Immature natural killer cell (primary cell): ENCODE results near the gene SLC6A1. TPM values are rescaled to one million over a fixed set of nuclear protein-coding genes. Genes with fewer than 3 reads are reported as not detected.

ENCODE experiments used
- DNase-seq, 3 donors: peaks; one replicate each; pipeline ENCODE4 v3.0.0; 2022; ENCODE audit warnings: mixed read lengths in 1 of 3
- H3K27ac Mint-ChIP-seq, 6 donors: one replicate each; pipeline ENCODE4 v1.8.0; 2020; ENCODE audit warnings: mixed read lengths in 6 of 6, mild to moderate bottlenecking in 5 of 6, inconsistent platforms in 4 of 6, moderate library complexity in 3 of 6
- H3K27me3 Mint-ChIP-seq, 3 donors: one replicate each; pipeline ENCODE4 v1.8.0; 2020 to 2021; ENCODE audit warnings: low read depth in 3 of 3, mild to moderate bottlenecking in 3 of 3, mixed read lengths in 3 of 3, moderate library complexity in 3 of 3, inconsistent platforms in 1 of 3
- H3K36me3 Mint-ChIP-seq, 3 donors: one replicate each; pipeline ENCODE4 v1.8.0; 2020; ENCODE audit warnings: mixed read lengths in 3 of 3, inconsistent platforms in 2 of 3, mild to moderate bottlenecking in 2 of 3
- H3K4me1 Mint-ChIP-seq, 2 donors: one replicate each; pipeline ENCODE4 v1.8.0; 2020; ENCODE audit warnings: inconsistent platforms in 2 of 2, mild to moderate bottlenecking in 2 of 2, mixed read lengths in 2 of 2, moderate library complexity in 1 of 2
- H3K4me3 Mint-ChIP-seq, 5 donors: one replicate each; pipeline ENCODE4 v1.8.0; 2020; ENCODE audit warnings: mild to moderate bottlenecking in 5 of 5, mixed read lengths in 5 of 5, inconsistent platforms in 3 of 5, moderate library complexity in 3 of 5
- H3K9me3 Mint-ChIP-seq, 6 donors: one replicate each; pipeline ENCODE4 v1.8.0; 2020; ENCODE audit warnings: mild to moderate bottlenecking in 6 of 6, mixed read lengths in 6 of 6, inconsistent platforms in 4 of 6, moderate library complexity in 3 of 6
- polyA plus RNA-seq, 3 donors: library from polyadenylated mRNA; unstranded; fragments of 300-500 nt; fragmentation: Illumina TruSeq; gene quantifications; one replicate each; pipeline ENCODE4 v1.2.3, GENCODE V29; 2021

SLC6A1 gene
- polyA plus RNA-seq, 3 donors from 2014 or later, result not detected

- no peaks in the 10 kb centered on the region for H3K9me3 Mint-ChIP-seq
- no peak overlapping the region for H3K27ac Mint-ChIP-seq
- no peak overlapping the region for H3K4me3 Mint-ChIP-seq
- no peak for DNase-seq
- H3K36me3 Mint-ChIP-seq, result no peaks in the 10 kb centered on the region
- peaks cover 6 to 7% of the 10 kb centered on the region in 2 donors for H3K4me1 Mint-ChIP-seq
- peaks cover 9 to 20% (median 12%) of the 10 kb centered on the region in 3 donors for H3K27me3 Mint-ChIP-seq
Measured at GRCh38 chr3:10993729-10994065, 1.1 kb downstream of the SLC6A1 start.

GRCh38 chr3:10994306-10994705 lies 1.8 kb downstream of the SLC6A1 start:
- peaks cover 9 to 16% (median 12%) of the 10 kb centered on the region in 3 donors for H3K27me3 Mint-ChIP-seq
- no peaks in the 10 kb centered on the region for H3K36me3 Mint-ChIP-seq

DNA sequence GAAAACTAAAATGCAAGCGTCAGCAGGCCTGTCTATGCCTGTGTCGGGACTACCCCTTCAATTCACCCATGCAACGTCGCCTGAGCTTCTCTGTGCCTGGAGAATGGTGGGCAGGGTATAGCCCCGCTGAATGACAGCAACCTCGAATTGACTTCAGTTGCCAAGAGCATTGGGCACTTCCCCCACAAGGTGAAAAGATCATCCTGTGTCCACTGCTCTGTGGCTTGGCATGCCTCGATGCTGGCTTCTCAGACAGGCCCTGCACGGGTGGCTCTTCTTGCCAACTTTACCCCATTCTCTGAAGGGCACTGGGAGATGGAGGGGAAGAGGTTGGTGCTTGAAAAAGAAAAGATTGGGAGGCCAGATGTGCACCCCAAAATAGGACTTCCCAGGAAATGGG lies 3.3 kb downstream of the SLC6A1 start:
- Mint-ChIP-seq H3K27me3 (peaks cover 4 to 14% (median 10%) of the 10 kb centered on the region in 3 donors), H3K4me1 (peaks cover 6 to 7% of the 10 kb centered on the region in 2 donors), H3K27ac (no peak overlapping the region), H3K4me3 (no peak overlapping the region), H3K9me3 (no peaks in the 10 kb centered on the region), H3K36me3 (no peaks in the 10 kb centered on the region)
- no peak for DNase-seq

More at GRCh38 chr3:10994306-10994705, 1.8 kb downstream of the SLC6A1 start:
- no peak overlapping the region for H3K27ac Mint-ChIP-seq
- H3K9me3 Mint-ChIP-seq, result no peaks in the 10 kb centered on the region
- peaks cover 6 to 7% of the 10 kb centered on the region in 2 donors for H3K4me1 Mint-ChIP-seq
- no peak overlapping the region for H3K4me3 Mint-ChIP-seq
- no peak for DNase-seq

DNA sequence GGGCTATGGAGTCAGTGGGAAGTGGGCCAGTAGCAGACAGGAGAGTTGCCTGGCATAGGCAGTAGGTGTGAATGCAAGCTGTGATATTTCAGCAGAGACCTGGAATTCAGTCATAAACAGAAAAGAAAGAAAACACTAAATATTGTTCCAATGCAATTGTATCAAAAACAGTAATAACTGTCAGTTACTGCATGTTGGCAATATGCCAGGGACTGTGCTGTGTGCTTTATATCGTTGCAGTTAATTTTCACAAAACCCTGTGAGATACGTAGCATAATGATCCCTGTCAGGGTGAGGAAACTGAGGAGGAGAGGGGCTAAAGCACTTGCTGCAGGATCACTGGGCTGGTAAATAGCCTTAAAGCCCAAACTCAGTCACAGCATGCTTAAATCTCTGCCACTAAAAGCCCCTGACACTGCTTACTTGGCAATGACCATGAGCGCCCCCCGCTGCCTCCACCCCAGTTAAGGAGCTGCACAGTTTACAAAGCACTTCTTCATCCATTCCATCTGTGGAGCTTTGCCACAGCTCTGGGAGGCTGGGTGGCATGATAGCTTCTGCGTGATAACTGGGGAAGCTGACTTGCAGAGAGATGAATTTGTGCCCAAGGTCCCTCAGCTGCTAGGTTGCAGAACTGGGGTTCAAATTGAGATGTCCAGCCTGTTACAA lies 3.9 kb downstream of the SLC6A1 start:
- Mint-ChIP-seq H3K27me3 (peaks cover 4 to 10% (median 10%) of the 10 kb centered on the region in 3 donors), H3K4me1 (peaks cover 3 to 6% of the 10 kb centered on the region in 2 donors), H3K9me3 (no peaks in the 10 kb centered on the region), H3K4me3 (no peak overlapping the region), H3K27ac (no peak overlapping the region), H3K36me3 (no peaks in the 10 kb centered on the region)
- DNase-seq, result no peak

DNA sequence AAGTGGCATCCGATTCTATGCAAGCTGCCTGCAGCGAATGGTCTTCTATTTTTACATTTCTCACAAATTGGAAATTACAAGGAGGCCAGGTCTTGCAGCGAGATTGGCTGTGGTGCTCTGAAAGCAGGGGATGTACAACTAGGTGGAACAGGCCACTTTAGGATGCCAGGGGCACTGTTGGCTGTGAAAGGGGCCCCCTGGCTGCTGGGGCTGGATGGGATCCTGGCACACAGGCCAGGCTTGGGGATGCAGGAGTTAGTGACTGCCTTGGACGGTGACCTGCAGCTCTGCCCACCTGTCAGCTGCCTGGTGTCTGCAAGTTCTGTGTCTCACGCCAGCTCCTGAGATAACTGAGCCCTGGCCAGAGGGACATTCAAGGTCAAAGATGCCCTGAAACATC lies 4.6 kb downstream of the SLC6A1 start:
- H3K4me3 Mint-ChIP-seq, result no peak overlapping the region
- no peaks in the 10 kb centered on the region for H3K9me3 Mint-ChIP-seq
- no peak overlapping the region for H3K27ac Mint-ChIP-seq
- peaks cover 4 to 10% (median 10%) of the 10 kb centered on the region in 3 donors for H3K27me3 Mint-ChIP-seq
- no peaks in the 10 kb centered on the region for H3K36me3 Mint-ChIP-seq
- H3K4me1 Mint-ChIP-seq, result peaks cover 0 to 1% of the 10 kb centered on the region in 2 donors
- no peak for DNase-seq

DNA sequence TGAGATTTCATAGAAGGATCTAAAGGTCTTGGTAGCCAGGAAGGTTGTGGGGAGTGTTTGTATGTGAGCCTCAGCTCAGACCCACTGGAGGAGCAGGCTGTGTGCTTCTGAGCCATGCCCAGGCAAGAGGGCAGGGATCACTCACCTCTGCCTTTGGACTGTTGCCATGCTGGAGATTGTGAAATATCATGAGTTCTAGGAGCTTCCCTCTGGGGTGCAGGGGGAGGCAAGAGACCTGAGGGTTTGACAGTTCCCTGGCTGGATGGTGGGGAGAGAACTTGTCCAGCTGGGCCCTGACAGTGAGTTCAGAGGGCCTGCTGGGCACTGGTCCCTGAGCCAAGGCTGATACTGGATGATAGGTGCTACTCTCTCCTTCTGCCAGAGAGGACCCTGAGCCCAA lies 6.0 kb downstream of the SLC6A1 start:
- Mint-ChIP-seq H3K27me3 (peaks cover 4 to 10% (median 8%) of the 10 kb centered on the region in 3 donors), H3K4me1 (no peaks in the 10 kb centered on the region), H3K9me3 (no peaks in the 10 kb centered on the region), H3K36me3 (no peaks in the 10 kb centered on the region), H3K27ac (no peak overlapping the region), H3K4me3 (no peak overlapping the region)
- DNase-seq, result no peak

- Mint-ChIP-seq H3K36me3 (no peaks in the 10 kb centered on the region), H3K27ac (no peak overlapping the region), H3K4me3 (no peak overlapping the region), H3K9me3 (no peaks in the 10 kb centered on the region), H3K27me3 (peaks cover 2 to 5% (median 3%) of the 10 kb centered on the region in 3 donors), H3K4me1 (no peaks in the 10 kb centered on the region)
- DNase-seq, result no peak
Measured at GRCh38 chr3:10999221-11000107, 6.9 kb downstream of the SLC6A1 start.

GRCh38 chr3:11000528-11000927 lies 8.0 kb downstream of the SLC6A1 start:
- H3K36me3 Mint-ChIP-seq, result no peaks in the 10 kb centered on the region
- no peak overlapping the region for H3K27ac Mint-ChIP-seq
- DNase-seq, result no peak
- H3K4me3 Mint-ChIP-seq, result no peak overlapping the region
- peaks cover 0 to 5% (median 0%) of the 10 kb centered on the region in 3 donors for H3K27me3 Mint-ChIP-seq
- no peaks in the 10 kb centered on the region for H3K9me3 Mint-ChIP-seq
- H3K4me1 Mint-ChIP-seq, result no peaks in the 10 kb centered on the region

GRCh38 chr3:11001020-11001657 lies 8.6 kb downstream of the SLC6A1 start:
- no peaks in the 10 kb centered on the region for H3K9me3 Mint-ChIP-seq
- no peak for DNase-seq
- H3K27ac Mint-ChIP-seq, result no peak overlapping the region
- H3K4me3 Mint-ChIP-seq, result no peak overlapping the region
- H3K27me3 Mint-ChIP-seq, result peaks cover 0 to 2% (median 0%) of the 10 kb centered on the region in 3 donors
- H3K4me1 Mint-ChIP-seq, result no peaks in the 10 kb centered on the region
- no peaks in the 10 kb centered on the region for H3K36me3 Mint-ChIP-seq

GRCh38 chr3:11001658-11002021 lies 9.1 kb downstream of the SLC6A1 start:
- Mint-ChIP-seq H3K4me1 (no peaks in the 10 kb centered on the region), H3K4me3 (no peak overlapping the region), H3K9me3 (no peaks in the 10 kb centered on the region), H3K27me3 (peaks cover 0 to 2% (median 0%) of the 10 kb centered on the region in 3 donors), H3K36me3 (no peaks in the 10 kb centered on the region), H3K27ac (no peak overlapping the region)
- no peak for DNase-seq

- DNase-seq, result no peak
- no peaks in the 10 kb centered on the region for H3K9me3 Mint-ChIP-seq
- no peak overlapping the region for H3K4me3 Mint-ChIP-seq
- no peak overlapping the region for H3K27ac Mint-ChIP-seq
- H3K36me3 Mint-ChIP-seq, result no peaks in the 10 kb centered on the region
- H3K27me3 Mint-ChIP-seq, result peaks cover 0 to 2% (median 0%) of the 10 kb centered on the region in 3 donors
- H3K4me1 Mint-ChIP-seq, result no peaks in the 10 kb centered on the region
Measured at GRCh38 chr3:11002371-11002807, 9.8 kb downstream of the SLC6A1 start.

- Mint-ChIP-seq H3K36me3 (no peaks in the 10 kb centered on the region), H3K4me3 (no peak overlapping the region), H3K27ac (no peak overlapping the region), H3K4me1 (no peaks in the 10 kb centered on the region), H3K27me3 (peaks cover 0 to 3% (median 0%) of the 10 kb centered on the region in 3 donors), H3K9me3 (no peaks in the 10 kb centered on the region)
- no peak for DNase-seq
Measured at GRCh38 chr3:11004563-11004962, 12.0 kb downstream of the SLC6A1 start.

DNA sequence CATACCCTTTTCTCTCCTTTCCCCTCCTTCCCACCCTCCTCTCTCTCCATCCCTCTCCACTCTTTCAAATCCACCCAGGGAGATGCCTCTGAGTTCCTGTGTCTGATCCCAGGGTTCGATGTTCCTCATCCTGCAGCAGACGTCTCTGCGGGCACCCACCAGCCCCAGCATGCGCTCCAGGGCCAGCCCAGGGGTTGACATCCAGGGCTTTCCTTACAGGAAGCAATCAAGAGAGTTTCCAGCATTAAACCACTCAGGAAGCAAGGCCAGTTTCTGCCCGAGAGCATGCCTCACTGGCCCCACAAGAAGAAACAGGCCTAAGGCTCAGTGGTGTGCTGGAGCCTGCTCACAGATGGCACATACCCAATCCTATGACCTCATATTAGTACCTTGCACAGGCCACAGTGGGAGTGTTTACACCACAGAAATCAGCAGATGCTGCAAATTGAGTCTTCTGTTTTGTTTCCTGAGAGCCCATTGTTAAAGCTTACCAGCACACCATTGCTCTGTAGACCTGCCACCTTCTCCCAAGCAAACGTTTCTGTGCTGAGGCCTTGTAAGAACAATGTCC lies 13.2 kb downstream of the SLC6A1 start:
- Mint-ChIP-seq H3K27me3 (peaks cover 0 to 3% (median 0%) of the 10 kb centered on the region in 3 donors), H3K4me3 (no peak overlapping the region), H3K27ac (no peak overlapping the region), H3K4me1 (no peaks in the 10 kb centered on the region), H3K9me3 (no peaks in the 10 kb centered on the region), H3K36me3 (no peaks in the 10 kb centered on the region)
- DNase-seq, result no peak
